ENCODE data around the gene FAM199X.
A peak's percentile ranks its signal among the peaks of the same experiment; 100 is the strongest.
"Not testable (repeated sequence)": the region's sequence is repeated elsewhere in the genome, so short reads cannot be mapped to it uniquely, and the experiment has no call there.

Gene FAM199X

DNA sequence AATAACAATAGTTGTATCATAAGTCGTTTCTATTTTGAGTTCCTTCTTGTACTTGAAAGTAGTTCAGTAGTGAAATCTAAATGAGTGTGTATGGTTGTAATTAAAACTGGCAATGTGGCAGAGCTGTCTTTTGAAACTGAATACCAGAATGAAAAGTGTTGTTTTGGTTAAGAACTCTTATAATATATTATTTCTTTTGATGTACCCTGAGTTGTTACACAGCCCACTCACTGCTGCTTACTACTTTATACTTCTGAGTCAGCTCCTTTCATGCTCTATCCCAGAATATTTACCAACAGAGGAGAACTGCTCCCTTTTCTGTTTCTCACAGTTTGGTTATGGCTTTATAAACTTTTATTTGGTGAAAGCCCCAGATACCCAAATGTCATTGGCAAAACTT, 28.8 kb downstream of the FAM199X start:
- Histone ChIP-seq H3K4me1 (no peaks in the 10 kb centered on the region), H3K36me3 (no peaks in the 10 kb centered on the region), H3K27me3 (no peaks in the 10 kb centered on the region), H3K4me3 (ENCODE audit: low read depth, low read length) (no peak overlapping the region), H3K9me3 (no peaks in the 10 kb centered on the region)
- TF ChIP-seq CTCF (IDR thresholded peaks at IDR 0.05; ENCODE audit: low read depth, low read length), result no peak
- no peak for DNase-seq

DNA sequence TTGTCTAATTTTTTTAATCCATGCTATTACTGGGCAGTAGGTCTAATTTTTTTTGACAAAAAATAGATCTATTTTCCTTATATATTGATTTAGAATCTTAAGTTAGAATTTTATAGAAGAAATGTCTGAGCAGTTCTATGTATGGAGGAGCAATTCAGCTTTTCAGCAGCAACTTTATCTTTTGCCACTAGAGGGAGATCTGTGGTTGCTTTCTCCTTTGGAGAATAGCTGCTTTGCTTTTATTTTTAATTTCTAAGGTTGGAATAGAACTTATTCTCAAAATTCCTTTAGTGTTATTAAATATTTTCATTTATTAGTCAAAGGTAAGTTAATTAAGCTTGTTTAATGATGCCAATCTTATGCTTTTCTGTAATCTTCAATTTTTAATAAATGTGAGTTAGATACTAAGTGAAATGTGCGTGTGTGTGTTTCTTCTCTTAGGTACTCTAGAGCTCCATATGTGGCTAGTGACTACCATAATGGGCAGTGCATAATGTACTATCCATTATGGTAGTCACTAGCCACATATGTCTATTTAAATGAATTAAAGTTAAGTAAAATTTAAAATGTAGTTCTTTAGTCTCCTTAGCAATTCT, 29.3 kb downstream of the FAM199X start:
- Histone ChIP-seq H3K4me3 (ENCODE audit: low read depth, low read length) (no peak overlapping the region), H3K36me3 (no peaks in the 10 kb centered on the region), H3K27me3 (no peaks in the 10 kb centered on the region), H3K4me1 (no peaks in the 10 kb centered on the region), H3K9me3 (no peaks in the 10 kb centered on the region)
- no peak for DNase-seq
- peak; percentile 69 for TF ChIP-seq CTCF (IDR thresholded peaks at IDR 0.05; ENCODE audit: low read depth, low read length)

GRCh38 chrX:104205548-104205947, 39.3 kb downstream of the FAM199X start:
- no peaks in the 10 kb centered on the region for H3K9me3 ChIP-seq
- no peak for DNase-seq
- H3K4me1 ChIP-seq, result no peaks in the 10 kb centered on the region
- H3K4me3 ChIP-seq (ENCODE audit: low read depth, low read length), result no peak overlapping the region
- H3K36me3 ChIP-seq, result no peaks in the 10 kb centered on the region
- H3K27me3 ChIP-seq, result no peaks in the 10 kb centered on the region
- no peak for TF ChIP-seq CTCF (IDR thresholded peaks at IDR 0.05; ENCODE audit: low read depth, low read length)

DNA sequence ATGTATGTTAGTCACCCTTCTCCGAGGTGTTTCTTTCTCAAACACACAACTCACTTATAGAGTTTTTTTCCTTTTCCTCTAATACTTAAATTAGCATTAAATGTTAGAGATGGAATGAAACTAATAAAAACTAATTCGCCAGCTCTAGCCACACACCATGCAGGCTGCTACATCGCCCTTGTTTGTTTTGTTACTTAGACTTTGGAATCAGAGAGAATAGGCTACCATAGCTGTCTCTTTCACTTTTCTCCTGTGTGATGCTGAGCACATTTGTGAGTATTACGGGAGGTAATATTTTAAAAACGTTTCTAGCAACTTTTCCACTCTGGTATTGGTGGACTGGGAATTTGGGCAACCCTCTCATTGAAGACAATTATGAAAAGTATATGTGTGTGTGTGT, 44.9 kb downstream of the FAM199X start:
- no peak for TF ChIP-seq CTCF (IDR thresholded peaks at IDR 0.05; ENCODE audit: low read depth, low read length)
- no peak for DNase-seq
- no peaks in the 10 kb centered on the region for H3K36me3 ChIP-seq
- H3K4me1 ChIP-seq, result no peaks in the 10 kb centered on the region
- no peaks in the 10 kb centered on the region for H3K27me3 ChIP-seq
- no peaks in the 10 kb centered on the region for H3K9me3 ChIP-seq
- H3K4me3 ChIP-seq (ENCODE audit: low read depth, low read length), result no peak overlapping the region

DNA sequence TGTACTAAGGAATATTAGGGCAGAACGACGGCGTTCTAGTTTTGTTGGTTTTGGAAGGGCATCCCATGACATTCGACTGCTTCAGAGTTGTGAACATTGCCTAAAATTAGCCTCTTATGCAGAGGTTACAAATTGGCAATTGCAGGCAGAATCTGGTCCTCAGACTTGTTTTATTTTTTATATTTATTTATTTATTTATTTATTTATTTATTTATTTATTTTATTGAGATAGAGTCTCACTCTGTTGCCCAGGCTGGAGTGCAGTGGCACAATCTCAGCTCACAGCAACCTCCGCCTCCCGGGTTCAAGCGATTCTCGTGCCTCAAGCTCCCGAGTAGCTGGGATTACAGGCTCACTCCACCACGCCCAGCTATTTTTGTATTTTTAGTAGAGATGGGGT, 63.8 kb downstream of the FAM199X start:
- H3K4me3 ChIP-seq (ENCODE audit: low read depth, low read length); H3K27me3 ChIP-seq; H3K9me3 ChIP-seq; DNase-seq; H3K36me3 ChIP-seq; H3K4me1 ChIP-seq: not testable (repeated sequence)
